Smooth muscle cell (in vitro differentiated cells): ENCODE data around the gene SETD1A. TPM values are rescaled to one million over a fixed set of nuclear protein-coding genes. Genes with fewer than 3 reads are reported as not detected.

Source experiments
- DNase-seq: peaks from one replicate; lab custom pipeline; 2025; ENCODE audit not compliant: unreplicated experiment; lab: John Stamatoyannopoulos, UW
- H2AFZ ChIP-seq: fragments of 200-600 bp; sonication (generic); 2 replicates; pipeline ENCODE4 v1.6.0; 2016; ENCODE audit warnings: antibody characterized with exemption, low read depth, mild to moderate bottlenecking
- H3F3A ChIP-seq: fragments of 200-600 bp; sonication (generic); 2 replicates; pipeline ENCODE4 v1.6.0; 2017; ENCODE audit warnings: antibody characterized with exemption, low read depth
- H3K27ac ChIP-seq: fragments of 200-600 bp; sonication (generic); 2 replicates; pipeline ENCODE4 v1.5.1; 2016; ENCODE audit warnings: low read depth, mild to moderate bottlenecking
- H3K27me3 ChIP-seq: fragments of 200-600 bp; sonication (generic); 2 replicates; pipeline ENCODE4 v1.6.1; 2016; ENCODE audit warnings: low read depth, mild to moderate bottlenecking
- H3K36me3 ChIP-seq: fragments of 200-600 bp; sonication (generic); 2 replicates; pipeline ENCODE4 v1.5.1; 2016; ENCODE audit warnings: low read depth
- H3K4me1 ChIP-seq: fragments of 200-600 bp; sonication (generic); 2 replicates; pipeline ENCODE4 v1.5.1; 2016; ENCODE audit warnings: low read depth
- H3K4me2 ChIP-seq: fragments of 200-600 bp; sonication (generic); 2 replicates; pipeline ENCODE4 v1.6.0; 2016; ENCODE audit warnings: mild to moderate bottlenecking
- H3K4me3 ChIP-seq: fragments of 200-600 bp; sonication (generic); 2 replicates; pipeline ENCODE4 v1.5.1; 2016; ENCODE audit warnings: mild to moderate bottlenecking
- H3K79me2 ChIP-seq: fragments of 200-600 bp; sonication (generic); 2 replicates; pipeline ENCODE4 v1.6.0; 2016; ENCODE audit warnings: low read depth, mild to moderate bottlenecking
- H3K9ac ChIP-seq: fragments of 200-600 bp; sonication (generic); 2 replicates; pipeline ENCODE4 v1.6.0; 2016; ENCODE audit warnings: low read depth
- H3K9me3 ChIP-seq: fragments of 200-600 bp; sonication (generic); replicated peaks from 2 replicates; pipeline ENCODE4 v1.5.1; 2016; ENCODE audit warnings: low read depth
- H4K20me1 ChIP-seq: fragments of 200-600 bp; sonication (generic); 2 replicates; pipeline ENCODE4 v1.6.0; 2016; ENCODE audit warnings: low read depth
- CTCF ChIP-seq: fragments of 200-600 bp; sonication (generic); IDR thresholded peaks from 2 replicates; pipeline ENCODE4 v1.5.1; 2017; ENCODE audit warnings: borderline replicate concordance, mild to moderate bottlenecking, antibody characterized with exemption; ENCODE audit not compliant: insufficient read depth, poor library complexity, severe bottlenecking
- WGBS: methylation state at CpG from one replicate; pipeline ENCODE4 v1.1.7; 2016; ENCODE audit warnings: low lambda C conversion rate; 5-methylcytosine and 5-hydroxymethylcytosine counted together
- polyA plus RNA-seq: library from polyadenylated mRNA; unstranded; fragments of >200 nt; fragmentation: Nextera tagmentation; extraction: Ambion mirVana; gene quantifications from 2 replicates; pipeline ENCODE4 v1.2.1, GENCODE V29; 2016
- total RNA-seq: library from RNA; depleted of rRNA; stranded (reverse); fragments of >200 nt; gene quantifications from 2 replicates; pipeline ENCODE4 v1.2.3, GENCODE V29; 2014

The SETD1A gene
- total and polyA plus RNA-seq, 2 experiments from 2014 or later: 1.2 to 2.9 TPM

- 99% methylated on average over 24 of the region's 62 CpGs for WGBS
- H2AFZ ChIP-seq: no peak overlapping the region
- no peak overlapping the region for H3K9ac ChIP-seq
- no peaks in the 10 kb centered on the region for H3K9me3 ChIP-seq
- no peaks in the 10 kb centered on the region for H3K79me2 ChIP-seq
- no peak overlapping the region for H3K4me3 ChIP-seq
- H3K4me2 ChIP-seq: no peak overlapping the region
- H3K27me3 ChIP-seq: no peaks in the 10 kb centered on the region
- no peak for TF ChIP-seq CTCF
- H3F3A ChIP-seq: no peaks in the 10 kb centered on the region
- DNase-seq: no peak
- no peaks in the 10 kb centered on the region for H3K36me3 ChIP-seq
- no peak overlapping the region for H3K27ac ChIP-seq
- peaks cover 3% of the 10 kb centered on the region for H4K20me1 ChIP-seq
- no peaks in the 10 kb centered on the region for H3K4me1 ChIP-seq
Measured at GRCh38 chr16:30979170-30980022, 21.8 kb downstream of the SETD1A start.

GRCh38 chr16:30980023-30980371, 22.4 kb downstream of the SETD1A start:
- H3K27me3 ChIP-seq: no peaks in the 10 kb centered on the region
- DNase-seq: no peak
- WGBS: 100% methylated on average over 3 of the region's 15 CpGs

GRCh38 chr16:30980434-30980833, 22.9 kb downstream of the SETD1A start:
- 98% methylated on average over 23 of the region's 29 CpGs for WGBS
- no peak overlapping the region for H3K9ac ChIP-seq
- no peak overlapping the region for H3K27ac ChIP-seq
- H3K4me1 ChIP-seq: peaks cover 4% of the 10 kb centered on the region
- H3K27me3 ChIP-seq: no peaks in the 10 kb centered on the region
- H4K20me1 ChIP-seq: peaks cover 3% of the 10 kb centered on the region
- no peaks in the 10 kb centered on the region for H3K9me3 ChIP-seq
- no peaks in the 10 kb centered on the region for H3K36me3 ChIP-seq
- TF ChIP-seq CTCF: no peak
- no peaks in the 10 kb centered on the region for H3K79me2 ChIP-seq
- H3K4me3 ChIP-seq: no peak overlapping the region
- no peak overlapping the region for H3K4me2 ChIP-seq
- H2AFZ ChIP-seq: no peak overlapping the region
- no peaks in the 10 kb centered on the region for H3F3A ChIP-seq
- DNase-seq: no peak

More at GRCh38 chr16:30980023-30980371, 22.4 kb downstream of the SETD1A start:
- Histone ChIP-seq H3K4me1 (no peaks in the 10 kb centered on the region), H3K36me3 (no peaks in the 10 kb centered on the region), H3K4me3 (no peak overlapping the region), H3K9me3 (no peaks in the 10 kb centered on the region), H3K79me2 (no peaks in the 10 kb centered on the region), H3F3A (no peaks in the 10 kb centered on the region), H4K20me1 (peaks cover 3% of the 10 kb centered on the region), H3K27ac (no peak overlapping the region), H3K4me2 (no peak overlapping the region), H3K9ac (no peak overlapping the region), H2AFZ (no peak overlapping the region)
- no peak for TF ChIP-seq CTCF

- H3K4me1 ChIP-seq: peaks cover 5% of the 10 kb centered on the region
- no peaks in the 10 kb centered on the region for H3K9me3 ChIP-seq
- no peaks in the 10 kb centered on the region for H3K36me3 ChIP-seq
- WGBS: 98% methylated on average over 14 of the region's 14 CpGs
- H3F3A ChIP-seq: no peaks in the 10 kb centered on the region
- H2AFZ ChIP-seq: no peak overlapping the region
- no peak for DNase-seq
- no peak overlapping the region for H3K4me2 ChIP-seq
- peaks cover 3% of the 10 kb centered on the region for H4K20me1 ChIP-seq
- H3K27ac ChIP-seq: no peak overlapping the region
- no peak overlapping the region for H3K4me3 ChIP-seq
- no peak for TF ChIP-seq CTCF
- H3K79me2 ChIP-seq: no peaks in the 10 kb centered on the region
- H3K27me3 ChIP-seq: no peaks in the 10 kb centered on the region
- no peak overlapping the region for H3K9ac ChIP-seq
Measured at GRCh38 chr16:30980959-30981358, 23.4 kb downstream of the SETD1A start.
